ENCODE results near the gene YIF1B. TPM values are rescaled to one million over a fixed set of nuclear protein-coding genes. Genes with fewer than 3 reads are reported as not detected.
A peak's percentile ranks its signal among the peaks of the same experiment; 100 is the strongest.

The YIF1B gene
- total and polyA plus RNA-seq, 9 of the 15 experiments (the other 6 are each of a cell fraction or from before 2014, with no cell fraction given), result 8.5 to 586 (median 323) TPM

GRCh38 chr19:38336638-38337359 lies 21.1 kb upstream of the YIF1B start (continued):
- TF ChIP-seq ZBTB40 (IDR thresholded peaks at IDR 0.05), result 0 out of 2 replicates have a peak, but pooled peaks have one; percentile 21
- TF ChIP-seq ZBTB40 (CRISPR knock-in tag; IDR thresholded peaks at IDR 0.05), result no peak
- TF ChIP-seq POU5F1 (IDR thresholded peaks at IDR 0.05; ENCODE audit: borderline replicate concordance, low read depth, low read length, partially characterized antibody), result no peak
- no peak for TF ChIP-seq TCF3 (CRISPR knock-in tag; IDR thresholded peaks at IDR 0.05)
- peak; percentile 87 for TF ChIP-seq ZEB2 (IDR thresholded peaks at IDR 0.05)
- TF ChIP-seq ZBTB26 (CRISPR knock-in tag; IDR thresholded peaks at IDR 0.05), result no peak
- peak; percentile 62; the same call in 1 of the 2 replicates for TF ChIP-seq ZNF316 (IDR thresholded peaks at IDR 0.05)
- TF ChIP-seq PURB (CRISPR knock-in tag; IDR thresholded peaks at IDR 0.05; ENCODE audit: low read depth), result no peak
- peak; percentile 47; the same call in 1 of the 2 replicates for TF ChIP-seq SMARCE1 (IDR thresholded peaks at IDR 0.05)
- TF ChIP-seq RFX5 (IDR thresholded peaks at IDR 0.05; ENCODE audit: low read depth, low read length), result no peak
- TF ChIP-seq ARID4B (CRISPR knock-in tag; IDR thresholded peaks at IDR 0.05), result peak; percentile 41; the same call in 1 of the 2 replicates
- TF ChIP-seq FOXK2 (conservative IDR thresholded peaks at IDR 0.05 in 1 of 2, IDR thresholded peaks at IDR 0.05 in 1 of 2; ENCODE audit: low read depth in 2 of 2), result peak; percentile 74 to 78; a peak in 3 of 4 replicates
- TF ChIP-seq XRCC3 (IDR thresholded peaks at IDR 0.05), result no peak
- peak; percentile 69 for TF ChIP-seq ARHGAP35 (IDR thresholded peaks at IDR 0.05; ENCODE audit: partially characterized antibody)

Data from K562 (cell line).